Fibroblast of skin of scalp (primary cell): ENCODE data around the gene C11orf58.

ENCODE experiments used
- DNase-seq: peaks from one replicate; pipeline ENCODE4 v3.0.0-alpha.2; 2013

The C11orf58 gene

GRCh38 chr11:16805938-16806337, 67.5 kb downstream of the C11orf58 start:
- DNase-seq, result no peak

- no peak for DNase-seq
These were observed 68.3 kb downstream of the C11orf58 start for GRCh38 chr11:16806791-16807190.

GRCh38 chr11:16807306-16807705, 68.9 kb downstream of the C11orf58 start:
- DNase-seq, result no peak
